WTC11 (cell line): ENCODE data around the gene TREH. TPM values are rescaled to one million over a fixed set of nuclear protein-coding genes. Genes with fewer than 3 reads are reported as not detected.
A peak's percentile ranks its signal among the peaks of the same experiment; 100 is the strongest.

Experiments used
- ATAC-seq: fragments of 200-7000 bp; cut with Tn5 transposase; 2 replicates; pipeline ENCODE4 v1.10.0; 2021; ENCODE audit warnings: mild to moderate bottlenecking, moderate library complexity
- CTCF ChIA-PET: fragments of 300-600 bp; sonication (Branson Sonifier 250); formaldehyde crosslinking; loops from one replicate; lab custom pipeline; 2021; ENCODE audit warnings: antibody characterized with exemption; lab: Charles Lee
- POLR2A ChIA-PET: fragments of 350-600 bp; sonication (Branson Sonifier 250); formaldehyde crosslinking; loops from one replicate; lab custom pipeline; 2021; ENCODE audit warnings: antibody characterized with exemption; lab: Charles Lee
- DNase-seq: peaks from one replicate; pipeline ENCODE4 v3.0.0; 2021; ENCODE audit warnings: low spot score
- H3K27ac Mint-ChIP-seq: 2 replicates; pipeline ENCODE4 v1.8.0; 2021; ENCODE audit warnings: mixed read lengths
- H3K27me3 Mint-ChIP-seq: 2 replicates; pipeline ENCODE4 v1.8.0; 2021; ENCODE audit warnings: low read depth, mild to moderate bottlenecking, moderate library complexity, mixed read lengths
- H3K36me3 Mint-ChIP-seq: 2 replicates; pipeline ENCODE4 v1.8.0; 2021; ENCODE audit warnings: mixed read lengths
- H3K4me1 Mint-ChIP-seq: 2 replicates; pipeline ENCODE4 v1.8.0; 2022; ENCODE audit warnings: mixed read lengths
- H3K4me3 Mint-ChIP-seq: 2 replicates; pipeline ENCODE4 v1.8.0; 2021; ENCODE audit warnings: mild to moderate bottlenecking, moderate library complexity, mixed read lengths
- H3K9me3 Mint-ChIP-seq: 2 replicates; pipeline ENCODE4 v1.8.0; 2021; ENCODE audit warnings: mixed read lengths
- E2F4 ChIP-seq: sonication (generic); formaldehyde crosslinking; IDR thresholded peaks from 2 replicates; pipeline ENCODE4 v1.8.1; 2022; ENCODE audit warnings: low read depth, mild to moderate bottlenecking, moderate library complexity, missing genetic modification reagents, borderline replicate concordance
- ERG ChIP-seq: fragments of 250-450 bp; sonication (Bioruptor Pico); IDR thresholded peaks from 2 replicates; pipeline ENCODE4 v1.8.0; 2021; ENCODE audit warnings: mild to moderate bottlenecking
- FOXP1 ChIP-seq: sonication (generic); formaldehyde crosslinking; IDR thresholded peaks from 2 replicates; pipeline ENCODE4 v1.8.0; 2022; ENCODE audit warnings: missing genetic modification reagents, mild to moderate bottlenecking, moderate library complexity, borderline replicate concordance
- FOXP4 ChIP-seq: sonication (generic); formaldehyde crosslinking; IDR thresholded peaks from 2 replicates; pipeline ENCODE4 v1.8.0; 2022; ENCODE audit warnings: mild to moderate bottlenecking, missing genetic modification reagents
- HMGA2 ChIP-seq: fragments of 250-450 bp; sonication (Bioruptor Pico); IDR thresholded peaks from 2 replicates; pipeline ENCODE4 v1.4.0; 2021; ENCODE audit warnings: mild to moderate bottlenecking, moderate library complexity
- IRF1 ChIP-seq: sonication (generic); formaldehyde crosslinking; IDR thresholded peaks from 2 replicates; pipeline ENCODE4 v1.8.0; 2023; ENCODE audit warnings: missing genetic modification reagents
- JUN ChIP-seq: sonication (generic); formaldehyde crosslinking; IDR thresholded peaks from 2 replicates; pipeline ENCODE4 v1.8.0; 2023; ENCODE audit warnings: mild to moderate bottlenecking, missing genetic modification reagents
- NFATC4 ChIP-seq: fragments of 250-450 bp; sonication (Bioruptor Pico); IDR thresholded peaks from 2 replicates; pipeline ENCODE4 v1.9.0; 2021; ENCODE audit warnings: mild to moderate bottlenecking
- NFYB ChIP-seq: sonication (generic); formaldehyde crosslinking; conservative IDR thresholded peaks from 2 replicates; pipeline ENCODE4 v1.8.0; 2022; ENCODE audit warnings: low read depth, missing genetic modification reagents
- ZNF396 ChIP-seq: fragments of 250-450 bp; sonication (Bioruptor Pico); IDR thresholded peaks from 2 replicates; pipeline ENCODE4 v1.8.0; 2021; ENCODE audit warnings: mild to moderate bottlenecking, moderate library complexity, borderline replicate concordance
- total RNA-seq: library from RNA; stranded (reverse); gene quantifications from 3 replicates; pipeline ENCODE4 v1.2.3, GENCODE V29; 2021
- TF ChIP-seq, protein P1 (sequence below): fragments of 200-600 bp; IDR thresholded peaks from 2 replicates; pipeline ENCODE4 v1.8.0; 2022; ENCODE audit warnings: antibody characterized with exemption
- TF ChIP-seq, protein P2 (sequence below): fragments of 250-450 bp; sonication (Bioruptor Pico); IDR thresholded peaks from 2 replicates; pipeline ENCODE4 v1.9.0; 2021; ENCODE audit warnings: mild to moderate bottlenecking
- TF ChIP-seq, protein P3 (sequence below): sonication (generic); formaldehyde crosslinking; IDR thresholded peaks from 2 replicates; pipeline ENCODE4 v1.8.0; 2022; ENCODE audit warnings: missing genetic modification reagents

Gene TREH
- total RNA-seq, 1 experiment from 2014 or later: not detected

GRCh38 chr11:118691926-118692830 lies 12.7 kb upstream of the TREH start:
- DNase-seq: peak; percentile 29
- CTCF ChIA-PET: interaction anchor here (0.6 to 1.7 kb wide), 6 partner anchors 10 to 188 kb away, joined by 3 to 7 read pairs (median 3); no protein-coding TSS in a partner anchor
- H3K27ac Mint-ChIP-seq: no peak overlapping the region
- TF ChIP-seq FOXP4 (CRISPR knock-in tag): no peak
- TF ChIP-seq NFATC4 (CRISPR knock-in tag): no peak
- TF ChIP-seq ZNF396 (CRISPR knock-in tag): no peak
- TF ChIP-seq IRF1: no peak
- TF ChIP-seq ERG: no peak
- TF ChIP-seq FOXP1: no peak
- TF ChIP-seq, protein P1, sequence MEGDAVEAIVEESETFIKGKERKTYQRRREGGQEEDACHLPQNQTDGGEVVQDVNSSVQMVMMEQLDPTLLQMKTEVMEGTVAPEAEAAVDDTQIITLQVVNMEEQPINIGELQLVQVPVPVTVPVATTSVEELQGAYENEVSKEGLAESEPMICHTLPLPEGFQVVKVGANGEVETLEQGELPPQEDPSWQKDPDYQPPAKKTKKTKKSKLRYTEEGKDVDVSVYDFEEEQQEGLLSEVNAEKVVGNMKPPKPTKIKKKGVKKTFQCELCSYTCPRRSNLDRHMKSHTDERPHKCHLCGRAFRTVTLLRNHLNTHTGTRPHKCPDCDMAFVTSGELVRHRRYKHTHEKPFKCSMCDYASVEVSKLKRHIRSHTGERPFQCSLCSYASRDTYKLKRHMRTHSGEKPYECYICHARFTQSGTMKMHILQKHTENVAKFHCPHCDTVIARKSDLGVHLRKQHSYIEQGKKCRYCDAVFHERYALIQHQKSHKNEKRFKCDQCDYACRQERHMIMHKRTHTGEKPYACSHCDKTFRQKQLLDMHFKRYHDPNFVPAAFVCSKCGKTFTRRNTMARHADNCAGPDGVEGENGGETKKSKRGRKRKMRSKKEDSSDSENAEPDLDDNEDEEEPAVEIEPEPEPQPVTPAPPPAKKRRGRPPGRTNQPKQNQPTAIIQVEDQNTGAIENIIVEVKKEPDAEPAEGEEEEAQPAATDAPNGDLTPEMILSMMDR: no peak
- TF ChIP-seq, protein P2, sequence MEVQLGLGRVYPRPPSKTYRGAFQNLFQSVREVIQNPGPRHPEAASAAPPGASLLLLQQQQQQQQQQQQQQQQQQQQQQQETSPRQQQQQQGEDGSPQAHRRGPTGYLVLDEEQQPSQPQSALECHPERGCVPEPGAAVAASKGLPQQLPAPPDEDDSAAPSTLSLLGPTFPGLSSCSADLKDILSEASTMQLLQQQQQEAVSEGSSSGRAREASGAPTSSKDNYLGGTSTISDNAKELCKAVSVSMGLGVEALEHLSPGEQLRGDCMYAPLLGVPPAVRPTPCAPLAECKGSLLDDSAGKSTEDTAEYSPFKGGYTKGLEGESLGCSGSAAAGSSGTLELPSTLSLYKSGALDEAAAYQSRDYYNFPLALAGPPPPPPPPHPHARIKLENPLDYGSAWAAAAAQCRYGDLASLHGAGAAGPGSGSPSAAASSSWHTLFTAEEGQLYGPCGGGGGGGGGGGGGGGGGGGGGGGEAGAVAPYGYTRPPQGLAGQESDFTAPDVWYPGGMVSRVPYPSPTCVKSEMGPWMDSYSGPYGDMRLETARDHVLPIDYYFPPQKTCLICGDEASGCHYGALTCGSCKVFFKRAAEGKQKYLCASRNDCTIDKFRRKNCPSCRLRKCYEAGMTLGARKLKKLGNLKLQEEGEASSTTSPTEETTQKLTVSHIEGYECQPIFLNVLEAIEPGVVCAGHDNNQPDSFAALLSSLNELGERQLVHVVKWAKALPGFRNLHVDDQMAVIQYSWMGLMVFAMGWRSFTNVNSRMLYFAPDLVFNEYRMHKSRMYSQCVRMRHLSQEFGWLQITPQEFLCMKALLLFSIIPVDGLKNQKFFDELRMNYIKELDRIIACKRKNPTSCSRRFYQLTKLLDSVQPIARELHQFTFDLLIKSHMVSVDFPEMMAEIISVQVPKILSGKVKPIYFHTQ (CRISPR knock-in tag): no peak
- TF ChIP-seq E2F4 (CRISPR knock-in tag): no peak
- TF ChIP-seq JUN (CRISPR knock-in tag): no peak
- TF ChIP-seq, protein P3, sequence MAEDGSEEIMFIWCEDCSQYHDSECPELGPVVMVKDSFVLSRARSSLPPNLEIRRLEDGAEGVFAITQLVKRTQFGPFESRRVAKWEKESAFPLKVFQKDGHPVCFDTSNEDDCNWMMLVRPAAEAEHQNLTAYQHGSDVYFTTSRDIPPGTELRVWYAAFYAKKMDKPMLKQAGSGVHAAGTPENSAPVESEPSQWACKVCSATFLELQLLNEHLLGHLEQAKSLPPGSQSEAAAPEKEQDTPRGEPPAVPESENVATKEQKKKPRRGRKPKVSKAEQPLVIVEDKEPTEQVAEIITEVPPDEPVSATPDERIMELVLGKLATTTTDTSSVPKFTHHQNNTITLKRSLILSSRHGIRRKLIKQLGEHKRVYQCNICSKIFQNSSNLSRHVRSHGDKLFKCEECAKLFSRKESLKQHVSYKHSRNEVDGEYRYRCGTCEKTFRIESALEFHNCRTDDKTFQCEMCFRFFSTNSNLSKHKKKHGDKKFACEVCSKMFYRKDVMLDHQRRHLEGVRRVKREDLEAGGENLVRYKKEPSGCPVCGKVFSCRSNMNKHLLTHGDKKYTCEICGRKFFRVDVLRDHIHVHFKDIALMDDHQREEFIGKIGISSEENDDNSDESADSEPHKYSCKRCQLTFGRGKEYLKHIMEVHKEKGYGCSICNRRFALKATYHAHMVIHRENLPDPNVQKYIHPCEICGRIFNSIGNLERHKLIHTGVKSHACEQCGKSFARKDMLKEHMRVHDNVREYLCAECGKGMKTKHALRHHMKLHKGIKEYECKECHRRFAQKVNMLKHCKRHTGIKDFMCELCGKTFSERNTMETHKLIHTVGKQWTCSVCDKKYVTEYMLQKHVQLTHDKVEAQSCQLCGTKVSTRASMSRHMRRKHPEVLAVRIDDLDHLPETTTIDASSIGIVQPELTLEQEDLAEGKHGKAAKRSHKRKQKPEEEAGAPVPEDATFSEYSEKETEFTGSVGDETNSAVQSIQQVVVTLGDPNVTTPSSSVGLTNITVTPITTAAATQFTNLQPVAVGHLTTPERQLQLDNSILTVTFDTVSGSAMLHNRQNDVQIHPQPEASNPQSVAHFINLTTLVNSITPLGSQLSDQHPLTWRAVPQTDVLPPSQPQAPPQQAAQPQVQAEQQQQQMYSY: no peak
- no peak for TF ChIP-seq HMGA2
- TF ChIP-seq NFYB: no peak
- peaks cover 5% of the 10 kb centered on the region for H3K9me3 Mint-ChIP-seq
- H3K4me1 Mint-ChIP-seq: peaks cover 51% of the 10 kb centered on the region
- no peak for ATAC-seq
- no peak overlapping the region for H3K4me3 Mint-ChIP-seq
- POLR2A ChIA-PET: interaction anchor here (0.7 kb wide), 1 partner anchor 42 kb away, joined by 3 read pairs; no protein-coding TSS in a partner anchor
- peaks cover 12% of the 10 kb centered on the region; the same call in 1 of the 2 replicates for H3K27me3 Mint-ChIP-seq
- no peaks in the 10 kb centered on the region for H3K36me3 Mint-ChIP-seq
